Endodermal cell (in vitro differentiated cells): ENCODE results near the gene ACYP1. TPM values are rescaled to one million over a fixed set of nuclear protein-coding genes. Genes with fewer than 3 reads are reported as not detected.

ENCODE experiments used
- DNase-seq: peaks from one replicate; pipeline ENCODE4 v3.0.0-alpha.2; 2017
- H3K27ac ChIP-seq: 2 replicates; pipeline ENCODE4 v1.5.1; 2013; ENCODE audit warnings: mild to moderate bottlenecking, low read depth, low read length, moderate library complexity
- H3K27me3 ChIP-seq: 2 replicates; pipeline ENCODE4 v1.6.1; 2013; ENCODE audit warnings: mild to moderate bottlenecking, low read length, moderate library complexity; ENCODE audit not compliant: insufficient read depth, control insufficient read depth, poor library complexity, severe bottlenecking
- H3K36me3 ChIP-seq: 2 replicates; pipeline ENCODE4 v1.7.0; 2013; ENCODE audit warnings: mild to moderate bottlenecking, low read length, moderate library complexity; ENCODE audit not compliant: control insufficient read depth, insufficient read depth
- H3K4me1 ChIP-seq: one replicate; pipeline ENCODE4 v1.7.0; 2013; ENCODE audit warnings: low read length; ENCODE audit not compliant: control insufficient read depth, insufficient read depth
- H3K4me3 ChIP-seq: 2 replicates; pipeline ENCODE4 v1.5.1; 2013; ENCODE audit warnings: mild to moderate bottlenecking, low read length, moderate library complexity
- H3K9ac ChIP-seq: 2 replicates; pipeline ENCODE4 v1.6.1; 2013; ENCODE audit warnings: mild to moderate bottlenecking, low read length, moderate library complexity; ENCODE audit not compliant: poor library complexity, severe bottlenecking; ENCODE audit errors: extremely low read depth
- H3K9me3 ChIP-seq: 2 replicates; pipeline ENCODE4 v1.6.1; 2013; ENCODE audit warnings: mild to moderate bottlenecking, low read length, moderate library complexity; ENCODE audit not compliant: control insufficient read depth
- H3K27ac Mint-ChIP-seq: 2 replicates; pipeline ENCODE4 v1.8.0; 2020; ENCODE audit warnings: mixed read lengths
- H3K27me3 Mint-ChIP-seq: 2 replicates; pipeline ENCODE4 v1.8.0; 2021; ENCODE audit warnings: mild to moderate bottlenecking, mixed read lengths; ENCODE audit not compliant: insufficient read depth
- H3K36me3 Mint-ChIP-seq: 2 replicates; pipeline ENCODE4 v1.8.0; 2020; ENCODE audit warnings: low read depth, mixed read lengths
- H3K4me1 Mint-ChIP-seq: 2 replicates; pipeline ENCODE4 v1.8.0; 2020; ENCODE audit warnings: mixed read lengths
- H3K4me3 Mint-ChIP-seq: 2 replicates; pipeline ENCODE4 v1.8.0; 2020; ENCODE audit warnings: mild to moderate bottlenecking, moderate library complexity, mixed read lengths
- H3K9me3 Mint-ChIP-seq: 2 replicates; pipeline ENCODE4 v1.8.0; 2020; ENCODE audit warnings: mild to moderate bottlenecking, mixed read lengths
- WGBS, 2 experiments: methylation state at CpG; one replicate each; pipeline versions ENCODE4 v1.1.5 to v1.1.7; 2013; ENCODE audit warnings: missing lambda C conversion rate in 2 of 2, mixed read lengths in 1 of 2; ENCODE audit not compliant: insufficient coverage in 1 of 2, insufficient read length in 1 of 2; 5-methylcytosine and 5-hydroxymethylcytosine counted together
- total RNA-seq, 2 donors: library from RNA; stranded (reverse); fragmentation: NEBNext Ultra II Directional in 1 of 2; extraction: Animal tissue kit (Norgen Biotek cat#: 25700) in 1 of 2; gene quantifications; 2 replicates in 1 of 2; 3 replicates in 1 of 2; pipeline ENCODE4 v1.2.1, GENCODE V29; 2021
- TF ChIP-seq, protein P1 (sequence below): fragments of 200-600 bp; sonication (generic); conservative IDR thresholded peaks from 2 replicates; pipeline ENCODE4 v1.5.0; 2021; ENCODE audit warnings: antibody characterized with exemption, mild to moderate bottlenecking

The ACYP1 gene
- total RNA-seq, 2 donors from 2014 or later, result 21.4 to 26.0 TPM

- WGBS, 2 experiments, result 86 to 94% methylated on average over 4 to 5 of the region's 5 CpGs
- H3K4me3 ChIP-seq, result no peak overlapping the region
- Mint-ChIP-seq H3K27me3 (no peaks in the 10 kb centered on the region), H3K4me1 (no peaks in the 10 kb centered on the region), H3K36me3 (peaks cover 22% of the 10 kb centered on the region), H3K9me3 (no peaks in the 10 kb centered on the region), H3K4me3 (no peak overlapping the region), H3K27ac (no peak overlapping the region)
- H3K9ac ChIP-seq, result no peak overlapping the region
- no peaks in the 10 kb centered on the region for H3K4me1 ChIP-seq
- no peak for DNase-seq
- H3K9me3 ChIP-seq, result no peaks in the 10 kb centered on the region
- TF ChIP-seq, protein P1, sequence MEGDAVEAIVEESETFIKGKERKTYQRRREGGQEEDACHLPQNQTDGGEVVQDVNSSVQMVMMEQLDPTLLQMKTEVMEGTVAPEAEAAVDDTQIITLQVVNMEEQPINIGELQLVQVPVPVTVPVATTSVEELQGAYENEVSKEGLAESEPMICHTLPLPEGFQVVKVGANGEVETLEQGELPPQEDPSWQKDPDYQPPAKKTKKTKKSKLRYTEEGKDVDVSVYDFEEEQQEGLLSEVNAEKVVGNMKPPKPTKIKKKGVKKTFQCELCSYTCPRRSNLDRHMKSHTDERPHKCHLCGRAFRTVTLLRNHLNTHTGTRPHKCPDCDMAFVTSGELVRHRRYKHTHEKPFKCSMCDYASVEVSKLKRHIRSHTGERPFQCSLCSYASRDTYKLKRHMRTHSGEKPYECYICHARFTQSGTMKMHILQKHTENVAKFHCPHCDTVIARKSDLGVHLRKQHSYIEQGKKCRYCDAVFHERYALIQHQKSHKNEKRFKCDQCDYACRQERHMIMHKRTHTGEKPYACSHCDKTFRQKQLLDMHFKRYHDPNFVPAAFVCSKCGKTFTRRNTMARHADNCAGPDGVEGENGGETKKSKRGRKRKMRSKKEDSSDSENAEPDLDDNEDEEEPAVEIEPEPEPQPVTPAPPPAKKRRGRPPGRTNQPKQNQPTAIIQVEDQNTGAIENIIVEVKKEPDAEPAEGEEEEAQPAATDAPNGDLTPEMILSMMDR, result no peak
- H3K27me3 ChIP-seq, result no peaks in the 10 kb centered on the region
- no peak overlapping the region for H3K27ac ChIP-seq
- peaks cover 73% of the 10 kb centered on the region for H3K36me3 ChIP-seq
These were observed 48.3 kb downstream of the ACYP1 start for GRCh38 chr14:75015496-75015895.

DNA sequence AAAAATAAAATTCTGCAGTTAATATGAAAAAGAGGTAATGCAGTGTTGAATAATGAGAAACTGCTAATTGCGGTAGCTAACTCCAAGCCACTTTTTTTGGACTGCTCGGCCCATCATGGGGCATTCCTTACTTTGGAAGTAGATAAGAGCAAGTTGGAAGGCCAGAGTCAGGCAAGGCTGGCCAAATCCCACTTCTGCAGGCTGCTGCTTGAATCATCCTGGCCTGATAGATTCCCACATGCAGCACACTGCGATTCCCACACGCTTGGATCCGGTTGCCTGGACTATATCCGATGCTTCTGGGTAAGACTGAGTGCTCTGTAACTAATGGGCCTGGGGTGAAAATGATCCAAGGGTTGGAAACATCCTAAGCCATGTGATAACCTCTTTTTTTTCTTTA, 50.5 kb downstream of the ACYP1 start:
- no peak overlapping the region for H3K9ac ChIP-seq
- no peaks in the 10 kb centered on the region for H3K27me3 ChIP-seq
- TF ChIP-seq, protein P1, result no peak
- no peaks in the 10 kb centered on the region for H3K4me1 ChIP-seq
- Mint-ChIP-seq H3K27ac (peak overlapping the region; percentile 10), H3K9me3 (no peaks in the 10 kb centered on the region), H3K4me3 (no peak overlapping the region), H3K4me1 (no peaks in the 10 kb centered on the region), H3K27me3 (no peaks in the 10 kb centered on the region), H3K36me3 (peaks cover 28% of the 10 kb centered on the region)
- no peaks in the 10 kb centered on the region for H3K9me3 ChIP-seq
- no peak overlapping the region for H3K27ac ChIP-seq
- no peak for DNase-seq
- no peak overlapping the region for H3K4me3 ChIP-seq
- 93 to 98% methylated on average over 5 to 6 of the region's 6 CpGs for WGBS, 2 experiments
- H3K36me3 ChIP-seq, result peaks cover 83% of the 10 kb centered on the region

DNA sequence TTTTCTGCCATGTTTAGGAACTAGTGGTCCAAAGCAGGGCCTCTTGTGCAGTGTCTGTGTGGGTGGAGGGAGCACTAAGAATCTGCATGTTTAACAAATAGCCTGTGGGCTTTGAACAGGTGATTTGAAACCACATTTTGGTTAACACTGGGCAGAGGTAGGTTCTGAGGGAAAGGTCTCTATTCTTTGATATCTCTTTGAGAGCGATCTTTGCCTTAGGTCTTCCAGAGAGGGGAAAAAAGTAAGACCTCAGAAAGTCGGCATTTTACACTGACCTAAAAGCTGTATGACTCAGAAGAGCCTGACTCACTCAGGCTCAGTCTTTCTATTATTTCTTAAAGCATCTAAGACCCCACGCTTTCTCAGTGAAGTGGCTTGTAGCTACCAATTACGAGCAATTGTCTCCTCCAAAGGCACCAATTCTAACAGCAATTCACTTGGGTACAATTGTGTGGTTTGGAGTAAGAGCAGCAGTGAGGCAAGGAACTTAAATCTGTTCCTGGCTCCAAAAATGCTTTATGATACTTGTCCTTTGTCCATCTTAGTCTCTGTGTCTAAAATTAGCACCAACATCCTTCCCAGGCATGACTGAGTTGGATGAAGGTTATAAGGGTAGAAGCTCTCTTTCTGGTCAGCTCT, 52.3 kb downstream of the ACYP1 start:
- Histone ChIP-seq H3K27me3 (no peaks in the 10 kb centered on the region), H3K4me3 (no peak overlapping the region), H3K36me3 (peaks cover 85% of the 10 kb centered on the region), H3K9me3 (no peaks in the 10 kb centered on the region), H3K4me1 (peaks cover 2% of the 10 kb centered on the region), H3K27ac (no peak overlapping the region), H3K9ac (no peak overlapping the region)
- H3K27me3 Mint-ChIP-seq, result no peaks in the 10 kb centered on the region
- peak overlapping the region; percentile 13 for H3K27ac Mint-ChIP-seq
- H3K36me3 Mint-ChIP-seq, result peaks cover 36% of the 10 kb centered on the region
- no peak overlapping the region for H3K4me3 Mint-ChIP-seq
- no peaks in the 10 kb centered on the region for H3K4me1 Mint-ChIP-seq
- 92% methylated on average over 4 of the region's 4 CpGs for WGBS, 2 experiments
- TF ChIP-seq, protein P1, result no peak
- H3K9me3 Mint-ChIP-seq, result no peaks in the 10 kb centered on the region
- DNase-seq, result no peak
